ENCODE measurements around the gene KATNIP. TPM values are rescaled to one million over a fixed set of nuclear protein-coding genes. Genes with fewer than 3 reads are reported as not detected.

KATNIP gene
- total RNA-seq, 1 experiment from 2014 or later = 19.0 TPM

DNA sequence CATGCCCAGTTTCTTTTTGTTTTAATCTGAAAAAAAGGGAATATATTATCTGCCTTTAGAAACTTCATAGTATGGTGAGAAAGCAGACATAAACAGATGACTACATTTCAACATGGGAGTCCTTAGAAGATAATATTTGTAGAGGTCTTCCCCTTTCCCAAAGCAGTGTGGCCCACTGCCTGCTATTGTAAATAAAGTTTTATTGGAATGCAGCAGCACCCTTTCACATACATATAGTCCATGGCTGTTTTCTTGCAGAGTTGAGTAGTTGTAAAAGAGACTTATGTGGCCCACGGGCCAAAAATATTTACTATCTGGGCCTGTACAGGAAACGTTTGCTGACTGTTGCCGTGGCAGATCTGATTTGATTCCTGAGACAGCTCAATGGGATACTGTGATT lies 8.5 kb downstream of the KATNIP start:
- Histone ChIP-seq H3F3A (ENCODE audit: low read length, unreplicated experiment) (no peaks in the 10 kb centered on the region), H3K9me2 (replicated peaks; ENCODE audit: low read length) (no peaks in the 10 kb centered on the region), H3K36me3 (ENCODE audit: low read depth, low read length) (no peaks in the 10 kb centered on the region), H3K4me1 (ENCODE audit: insufficient read depth, low read length) (no peaks in the 10 kb centered on the region), H3K4me2 (ENCODE audit: low read length) (no peak overlapping the region), H3K27ac (ENCODE audit: low read length) (no peak overlapping the region), H3K27me3 (ENCODE audit: low read length) (no peaks in the 10 kb centered on the region), H4K20me1 (ENCODE audit: low read length) (no peaks in the 10 kb centered on the region), H3K4me3 (ENCODE audit: low read length) (no peak overlapping the region), H3K9me3 (ENCODE audit: low read length) (no peaks in the 10 kb centered on the region), H2AFZ (ENCODE audit: low read length) (no peak overlapping the region), H3K79me2 (ENCODE audit: low read length) (no peaks in the 10 kb centered on the region), H3K9ac (ENCODE audit: low read length) (no peak overlapping the region)
- DNase-seq = no peak
- TF ChIP-seq, protein P1, sequence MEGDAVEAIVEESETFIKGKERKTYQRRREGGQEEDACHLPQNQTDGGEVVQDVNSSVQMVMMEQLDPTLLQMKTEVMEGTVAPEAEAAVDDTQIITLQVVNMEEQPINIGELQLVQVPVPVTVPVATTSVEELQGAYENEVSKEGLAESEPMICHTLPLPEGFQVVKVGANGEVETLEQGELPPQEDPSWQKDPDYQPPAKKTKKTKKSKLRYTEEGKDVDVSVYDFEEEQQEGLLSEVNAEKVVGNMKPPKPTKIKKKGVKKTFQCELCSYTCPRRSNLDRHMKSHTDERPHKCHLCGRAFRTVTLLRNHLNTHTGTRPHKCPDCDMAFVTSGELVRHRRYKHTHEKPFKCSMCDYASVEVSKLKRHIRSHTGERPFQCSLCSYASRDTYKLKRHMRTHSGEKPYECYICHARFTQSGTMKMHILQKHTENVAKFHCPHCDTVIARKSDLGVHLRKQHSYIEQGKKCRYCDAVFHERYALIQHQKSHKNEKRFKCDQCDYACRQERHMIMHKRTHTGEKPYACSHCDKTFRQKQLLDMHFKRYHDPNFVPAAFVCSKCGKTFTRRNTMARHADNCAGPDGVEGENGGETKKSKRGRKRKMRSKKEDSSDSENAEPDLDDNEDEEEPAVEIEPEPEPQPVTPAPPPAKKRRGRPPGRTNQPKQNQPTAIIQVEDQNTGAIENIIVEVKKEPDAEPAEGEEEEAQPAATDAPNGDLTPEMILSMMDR (conservative IDR thresholded peaks at IDR 0.05; ENCODE audit: low read depth, low read length) = no peak
- no peak for ATAC-seq
- CTCF ChIA-PET = no interaction called here
- intact Hi-C loops (cut with micrococcal nuclease) = no loop called here
- no TSS peak for BruUV-seq (replicated peaks)
- POLR2A ChIA-PET (ENCODE audit: unreplicated experiment) = no interaction called here

DNA sequence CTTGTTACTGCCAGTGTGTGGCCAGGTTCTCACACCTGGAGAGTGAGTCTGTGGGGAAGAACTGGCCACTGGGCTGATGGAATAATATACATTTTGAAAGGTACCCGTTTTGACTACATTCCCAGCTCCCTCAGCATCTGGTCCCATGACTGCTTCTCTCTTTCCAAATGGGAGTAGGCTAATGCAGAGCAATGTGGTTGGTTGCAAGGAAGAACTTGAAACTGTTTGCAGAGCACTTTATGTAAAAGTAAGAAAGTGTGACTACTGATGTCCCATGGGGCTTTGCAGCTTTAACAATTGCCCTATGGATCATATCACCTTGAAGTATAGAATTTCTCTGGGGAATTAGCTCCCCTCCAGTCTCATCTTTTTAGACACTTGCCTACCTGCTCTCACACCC lies 9.0 kb downstream of the KATNIP start:
- TF ChIP-seq EZH2 (IDR thresholded peaks at IDR 0.05; ENCODE audit: low read length, unreplicated experiment) (no peak), EZH2phosphoT487 (IDR thresholded peaks at IDR 0.05; ENCODE audit: borderline replicate concordance, low read length) (no peak)
- TF ChIP-seq, protein P1 (conservative IDR thresholded peaks at IDR 0.05; ENCODE audit: low read depth, low read length) = no peak
- Histone ChIP-seq H3F3A (ENCODE audit: low read length, unreplicated experiment) (no peaks in the 10 kb centered on the region), H3K4me3 (ENCODE audit: low read length) (no peak overlapping the region), H3K27ac (ENCODE audit: low read length) (no peak overlapping the region), H2AFZ (ENCODE audit: low read length) (no peak overlapping the region), H3K9me3 (ENCODE audit: low read length) (no peaks in the 10 kb centered on the region), H3K9me2 (replicated peaks; ENCODE audit: low read length) (no peaks in the 10 kb centered on the region), H4K20me1 (ENCODE audit: low read length) (no peaks in the 10 kb centered on the region), H3K4me1 (ENCODE audit: insufficient read depth, low read length) (no peaks in the 10 kb centered on the region), H3K9ac (ENCODE audit: low read length) (no peak overlapping the region), H3K4me2 (ENCODE audit: low read length) (no peak overlapping the region), H3K79me2 (ENCODE audit: low read length) (no peaks in the 10 kb centered on the region), H3K36me3 (ENCODE audit: low read depth, low read length) (no peaks in the 10 kb centered on the region), H3K27me3 (ENCODE audit: low read length) (no peaks in the 10 kb centered on the region)
- intact Hi-C loops (cut with micrococcal nuclease) = no loop called here
- ATAC-seq = no peak
- POLR2A ChIA-PET (ENCODE audit: unreplicated experiment) = no interaction called here
- CTCF ChIA-PET = no interaction called here
- no TSS peak for BruUV-seq (replicated peaks)
- DNase-seq = no peak

DNA sequence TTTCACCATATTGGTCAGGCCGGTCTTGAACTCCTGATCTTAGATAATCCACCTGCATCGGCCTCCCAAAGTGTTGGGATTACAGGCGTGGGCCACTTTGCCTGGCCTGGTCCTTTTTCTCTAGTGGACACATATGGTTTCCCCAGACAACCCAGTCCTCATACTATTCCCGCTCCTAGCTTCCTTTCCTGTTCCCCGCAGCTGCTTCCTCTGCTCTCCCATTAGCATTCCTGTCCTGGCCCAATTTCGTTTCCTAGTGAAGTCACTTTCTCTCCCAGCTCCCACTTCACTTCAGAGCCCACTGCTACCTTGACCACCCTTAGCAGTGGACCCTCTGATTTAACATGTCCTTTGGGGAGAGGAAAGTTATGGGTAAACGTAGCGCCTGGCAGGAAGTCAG lies 11.3 kb downstream of the KATNIP start:
- ATAC-seq (no peak), DNase-seq (no peak)
- intact Hi-C loops (cut with micrococcal nuclease) = no loop called here
- Histone ChIP-seq H3F3A (ENCODE audit: low read length, unreplicated experiment) (no peaks in the 10 kb centered on the region), H3K4me3 (ENCODE audit: low read length) (no peak overlapping the region), H3K36me3 (ENCODE audit: low read depth, low read length) (no peaks in the 10 kb centered on the region), H2AFZ (ENCODE audit: low read length) (no peak overlapping the region), H3K4me1 (ENCODE audit: insufficient read depth, low read length) (no peaks in the 10 kb centered on the region), H3K9me2 (replicated peaks; ENCODE audit: low read length) (no peaks in the 10 kb centered on the region), H3K79me2 (ENCODE audit: low read length) (no peaks in the 10 kb centered on the region), H3K9ac (ENCODE audit: low read length) (no peak overlapping the region), H3K27ac (ENCODE audit: low read length) (no peak overlapping the region), H3K27me3 (ENCODE audit: low read length) (no peaks in the 10 kb centered on the region), H3K4me2 (ENCODE audit: low read length) (no peak overlapping the region), H4K20me1 (ENCODE audit: low read length) (no peaks in the 10 kb centered on the region), H3K9me3 (ENCODE audit: low read length) (no peaks in the 10 kb centered on the region)
- ChIA-PET POLR2A (ENCODE audit: unreplicated experiment) (no interaction called here), CTCF (no interaction called here)
- TF ChIP-seq, protein P1 (conservative IDR thresholded peaks at IDR 0.05; ENCODE audit: low read depth, low read length) = no peak
- TF ChIP-seq EZH2 (IDR thresholded peaks at IDR 0.05; ENCODE audit: low read length, unreplicated experiment) (no peak), EZH2phosphoT487 (IDR thresholded peaks at IDR 0.05; ENCODE audit: borderline replicate concordance, low read length) (no peak)
- BruUV-seq (replicated peaks) = no TSS peak
